HG03135 (cell line): ENCODE results near the gene TSEN2.

ENCODE experiments used
- ATAC-seq: cut with Tn5 transposase; IDR thresholded peaks from one replicate; pipeline ENCODE4 v1.9.1; 2021; ENCODE audit warnings: mild to moderate bottlenecking, moderate library complexity; ENCODE audit not compliant: unreplicated experiment

TSEN2 gene

DNA sequence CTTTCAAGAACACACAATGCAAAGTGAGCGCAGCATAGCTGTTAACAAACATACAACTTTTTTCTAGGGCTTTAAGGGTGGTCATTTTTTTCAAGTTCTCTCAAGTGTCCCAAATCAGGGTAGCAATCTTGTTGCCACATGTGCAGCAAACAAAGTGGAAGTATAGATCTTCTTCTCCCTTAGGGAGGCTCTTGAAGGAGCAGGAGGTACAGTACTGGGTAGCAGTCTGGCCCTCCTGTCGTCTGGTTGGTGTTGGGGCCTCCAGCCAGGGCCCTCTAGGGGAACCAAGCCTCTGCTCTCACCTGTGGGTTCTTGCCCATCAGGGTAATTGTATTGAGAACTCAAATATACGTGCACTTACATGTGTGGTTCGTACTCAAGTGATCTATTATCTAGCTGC, 98.5 kb downstream of the TSEN2 start:
- no peak for ATAC-seq
